Measurements from ENCODE around the gene PRKCB.

DNA sequence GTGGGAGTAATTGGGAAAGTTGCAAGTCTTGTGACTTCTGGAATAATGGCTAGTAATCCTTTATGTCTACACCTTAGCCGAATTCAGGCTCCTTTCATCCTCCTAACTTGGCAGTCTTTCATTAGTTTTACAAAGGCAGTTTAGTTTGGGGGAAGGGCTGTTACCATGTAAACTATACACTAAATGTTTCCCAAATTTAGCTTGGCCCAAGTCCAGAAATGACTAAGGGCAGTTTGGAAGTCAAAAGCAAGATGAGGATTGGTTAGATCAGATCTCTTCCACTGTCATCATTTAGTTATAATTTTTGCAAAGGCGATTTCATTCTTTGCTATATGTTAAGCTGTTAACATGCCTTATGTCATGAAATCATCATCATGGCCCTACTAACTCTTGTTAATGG lies 304.9 kb downstream of the PRKCB start:
- TF ChIP-seq ZNF501 (tag by site-specific recombination; IDR thresholded peaks at IDR 0.05), result no peak
- TF ChIP-seq, protein P1, sequence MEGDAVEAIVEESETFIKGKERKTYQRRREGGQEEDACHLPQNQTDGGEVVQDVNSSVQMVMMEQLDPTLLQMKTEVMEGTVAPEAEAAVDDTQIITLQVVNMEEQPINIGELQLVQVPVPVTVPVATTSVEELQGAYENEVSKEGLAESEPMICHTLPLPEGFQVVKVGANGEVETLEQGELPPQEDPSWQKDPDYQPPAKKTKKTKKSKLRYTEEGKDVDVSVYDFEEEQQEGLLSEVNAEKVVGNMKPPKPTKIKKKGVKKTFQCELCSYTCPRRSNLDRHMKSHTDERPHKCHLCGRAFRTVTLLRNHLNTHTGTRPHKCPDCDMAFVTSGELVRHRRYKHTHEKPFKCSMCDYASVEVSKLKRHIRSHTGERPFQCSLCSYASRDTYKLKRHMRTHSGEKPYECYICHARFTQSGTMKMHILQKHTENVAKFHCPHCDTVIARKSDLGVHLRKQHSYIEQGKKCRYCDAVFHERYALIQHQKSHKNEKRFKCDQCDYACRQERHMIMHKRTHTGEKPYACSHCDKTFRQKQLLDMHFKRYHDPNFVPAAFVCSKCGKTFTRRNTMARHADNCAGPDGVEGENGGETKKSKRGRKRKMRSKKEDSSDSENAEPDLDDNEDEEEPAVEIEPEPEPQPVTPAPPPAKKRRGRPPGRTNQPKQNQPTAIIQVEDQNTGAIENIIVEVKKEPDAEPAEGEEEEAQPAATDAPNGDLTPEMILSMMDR (tag by site-specific recombination; IDR thresholded peaks at IDR 0.05), result no peak

All from HEK293 (cell line).